Skin of body (tissue), 2 donors: ENCODE measurements around the gene QKI. TPM values are rescaled to one million over a fixed set of nuclear protein-coding genes. Genes with fewer than 3 reads are reported as not detected.
"Not testable (repeated sequence)": the region's sequence is repeated elsewhere in the genome, so short reads cannot be mapped to it uniquely, and the experiment has no call there.

Source experiments
- DNase-seq: peaks from one replicate; lab custom pipeline; 2025; lab: John Stamatoyannopoulos, UW
- total RNA-seq: library from RNA; depleted of rRNA; stranded (reverse); fragments of >200 nt; gene quantifications from one replicate; pipeline ENCODE4 v1.2.3, GENCODE V29; 2014

QKI gene
- total RNA-seq, result 152 TPM

DNA sequence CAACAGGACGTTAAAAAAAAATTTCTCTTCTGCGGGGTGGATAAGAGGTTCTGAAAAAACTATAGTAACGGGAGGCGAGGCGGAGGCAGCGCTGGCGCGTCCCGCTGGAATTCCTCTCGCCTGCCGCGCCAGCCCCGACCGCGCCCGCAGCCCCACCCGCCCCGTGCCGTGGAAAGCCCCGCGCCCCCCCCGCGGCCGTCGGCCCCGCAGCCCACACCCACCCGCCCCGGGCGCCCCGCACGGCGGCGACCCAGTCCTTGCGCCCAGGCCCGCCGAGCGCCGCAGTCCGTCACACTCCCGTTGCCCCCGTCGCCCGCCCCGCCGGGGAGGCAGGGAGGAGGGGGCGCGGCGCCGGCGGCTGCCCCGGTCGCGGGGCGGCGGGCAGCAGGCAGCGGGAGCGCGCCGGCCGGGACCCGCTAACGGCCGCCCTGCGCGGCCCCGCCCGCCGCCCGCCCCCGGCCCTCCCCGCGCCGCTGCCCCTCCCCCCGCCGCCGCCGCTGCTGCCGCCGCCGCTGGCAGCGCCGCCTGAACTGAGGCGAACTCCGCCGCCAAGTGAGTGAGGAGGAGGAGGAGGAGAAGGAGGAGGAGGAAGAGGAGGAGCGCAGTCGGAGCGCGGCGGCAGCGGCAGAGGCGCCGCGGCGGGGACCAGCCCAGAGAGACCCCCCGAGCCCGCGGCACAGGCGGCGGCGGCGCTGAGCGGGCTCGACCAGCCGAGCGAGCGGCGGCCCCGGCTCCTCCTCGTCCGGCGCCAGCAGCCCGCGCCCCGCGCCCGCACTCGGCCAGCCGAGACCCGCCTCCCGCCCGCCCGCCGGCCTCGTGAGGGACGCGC, at the start of gene QKI:
TSS of gene QKI (plus strand) at position 602 of the 829 bp plus-strand sequence. CDS start 476 bp downstream, outside the sequence.
- peak; percentile 71 for DNase-seq

DNA sequence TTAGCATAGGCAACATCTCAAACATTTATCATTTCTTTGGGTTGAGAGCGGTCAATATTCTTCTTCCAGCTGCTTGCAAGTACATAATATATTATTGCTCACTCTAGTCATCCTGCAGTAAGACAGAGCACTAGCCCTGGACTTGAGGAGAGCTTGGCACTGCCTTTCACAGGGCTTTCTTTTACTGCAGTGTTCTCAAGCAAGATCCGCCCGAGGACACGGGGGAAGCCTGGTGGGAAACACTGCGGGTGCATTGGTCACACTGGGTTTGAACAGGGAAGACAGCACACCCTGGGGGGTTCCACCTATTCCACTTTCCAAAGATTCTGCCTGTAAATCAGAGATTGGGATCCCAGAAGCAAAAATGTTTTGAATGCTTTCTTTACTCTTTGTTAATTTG, 48.2 kb upstream of the QKI start:
- no peak for DNase-seq

GRCh38 chr6:163367497-163368183, 46.9 kb upstream of the QKI start:
- DNase-seq, result no peak

- no peak for DNase-seq
Measured at GRCh38 chr6:163369141-163369540, 45.4 kb upstream of the QKI start.

DNA sequence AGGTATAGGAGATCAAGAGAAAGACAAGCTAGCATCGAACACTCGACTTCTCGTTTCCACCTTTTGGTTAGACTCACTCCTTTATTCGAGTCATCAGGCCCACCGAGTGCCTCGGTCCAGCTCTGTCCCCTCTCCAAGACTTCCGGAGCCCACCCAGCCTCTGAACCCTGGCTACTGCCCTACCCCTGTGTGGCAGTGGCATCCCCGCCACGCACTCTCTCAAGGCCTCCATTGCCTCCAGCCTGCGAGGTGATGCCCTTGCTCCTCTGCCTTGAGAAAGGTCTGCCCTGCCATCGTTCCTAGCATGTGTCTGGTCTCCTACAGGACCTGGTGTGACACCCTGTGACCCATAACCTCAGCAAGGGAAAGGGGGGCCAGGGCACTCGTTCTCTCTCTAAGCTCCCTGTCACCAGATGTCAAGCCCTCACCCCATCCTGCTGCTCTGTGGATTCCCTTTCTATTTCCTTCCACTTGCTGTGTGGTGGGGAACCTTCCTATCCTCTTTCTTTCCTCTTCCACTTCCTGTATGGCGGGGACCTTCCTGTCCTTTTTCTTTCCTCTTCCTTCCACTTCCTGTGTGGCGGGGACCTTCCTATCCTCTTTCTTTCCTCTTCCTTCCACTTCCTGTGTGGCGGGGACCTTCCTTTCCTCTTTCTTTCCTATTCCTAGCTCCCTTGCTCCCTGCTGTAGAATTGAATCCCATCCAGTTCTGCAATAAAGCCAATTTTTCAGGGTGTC, 44.7 kb upstream of the QKI start:
- no peak for DNase-seq

- no peak for DNase-seq
Measured at GRCh38 chr6:163370464-163371117, 43.9 kb upstream of the QKI start.

DNA sequence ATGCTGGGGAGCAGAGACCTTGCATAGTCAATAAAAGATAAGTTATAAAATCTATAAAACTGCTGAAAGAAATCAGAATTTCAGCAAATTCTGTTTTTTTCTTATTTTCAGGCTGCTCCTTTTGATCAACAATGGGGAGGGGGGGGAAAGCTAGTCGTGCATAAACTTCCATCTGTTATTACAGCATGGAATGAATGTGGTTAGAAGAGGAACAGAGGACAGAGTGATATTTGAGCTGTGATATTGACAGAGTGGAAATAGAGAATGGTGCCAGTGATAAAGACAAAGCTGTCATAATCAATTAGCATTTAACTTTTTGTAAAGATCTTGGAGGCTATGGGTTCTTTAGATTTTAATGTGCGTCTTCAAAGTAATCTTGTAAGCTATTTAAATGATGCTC, 43.4 kb upstream of the QKI start:
- no peak for DNase-seq

- DNase-seq, result no peak
Measured at GRCh38 chr6:163373240-163373639, 41.3 kb upstream of the QKI start.

DNA sequence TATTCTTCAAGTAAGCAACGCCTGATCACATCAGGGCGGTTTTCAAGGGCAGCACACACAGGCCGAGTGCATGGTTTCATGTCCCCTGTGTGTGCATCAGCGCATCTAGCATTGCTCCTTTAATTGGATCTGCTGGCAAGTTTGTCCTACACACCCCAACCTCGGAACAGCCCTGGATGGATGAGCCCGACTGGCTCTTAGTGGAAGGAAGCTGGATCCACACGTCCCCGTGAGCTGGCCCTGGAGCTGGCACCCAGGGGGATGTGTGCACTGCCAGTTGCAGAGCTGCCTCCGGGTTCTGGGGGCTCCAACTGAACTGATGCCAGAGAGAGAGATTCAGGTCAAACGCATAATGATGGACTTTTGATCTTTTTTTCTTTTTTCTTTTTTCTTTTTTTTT, 39.2 kb upstream of the QKI start:
- no peak for DNase-seq

DNA sequence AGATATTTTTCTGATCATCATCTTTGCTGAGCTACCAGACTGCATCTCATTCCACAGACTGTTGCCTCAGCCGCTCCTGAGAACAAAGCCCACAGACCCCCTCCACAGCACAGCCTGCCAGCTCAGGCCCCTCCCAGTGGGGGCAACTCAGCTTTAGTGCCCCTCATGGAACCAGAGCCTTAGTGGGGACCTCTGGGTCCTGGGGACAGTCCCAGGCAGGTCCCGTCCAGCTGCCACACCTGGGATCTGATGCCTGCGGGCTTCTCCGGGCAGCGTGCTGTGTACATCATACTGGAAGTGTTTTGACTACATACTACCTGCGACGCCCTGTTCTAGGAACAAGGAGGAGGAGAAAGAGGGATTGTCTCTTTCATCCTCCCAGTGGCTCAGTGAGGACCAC, 38.3 kb upstream of the QKI start:
- no peak for DNase-seq

- DNase-seq, result no peak
Measured at GRCh38 chr6:163377561-163377960, 37.0 kb upstream of the QKI start.

GRCh38 chr6:163380216-163380615, 34.3 kb upstream of the QKI start:
- DNase-seq, result peak; percentile 90

- DNase-seq, result no peak
Measured at GRCh38 chr6:163381118-163381756, 33.3 kb upstream of the QKI start.

- DNase-seq, result not testable (repeated sequence)
Measured at GRCh38 chr6:163383396-163383795, 31.1 kb upstream of the QKI start.

GRCh38 chr6:163383912-163384311, 30.6 kb upstream of the QKI start:
- no peak for DNase-seq

GRCh38 chr6:163384510-163384909, 30.0 kb upstream of the QKI start:
- DNase-seq, result no peak

- DNase-seq, result not testable (repeated sequence)
Measured at GRCh38 chr6:163385503-163385902, 29.0 kb upstream of the QKI start.

DNA sequence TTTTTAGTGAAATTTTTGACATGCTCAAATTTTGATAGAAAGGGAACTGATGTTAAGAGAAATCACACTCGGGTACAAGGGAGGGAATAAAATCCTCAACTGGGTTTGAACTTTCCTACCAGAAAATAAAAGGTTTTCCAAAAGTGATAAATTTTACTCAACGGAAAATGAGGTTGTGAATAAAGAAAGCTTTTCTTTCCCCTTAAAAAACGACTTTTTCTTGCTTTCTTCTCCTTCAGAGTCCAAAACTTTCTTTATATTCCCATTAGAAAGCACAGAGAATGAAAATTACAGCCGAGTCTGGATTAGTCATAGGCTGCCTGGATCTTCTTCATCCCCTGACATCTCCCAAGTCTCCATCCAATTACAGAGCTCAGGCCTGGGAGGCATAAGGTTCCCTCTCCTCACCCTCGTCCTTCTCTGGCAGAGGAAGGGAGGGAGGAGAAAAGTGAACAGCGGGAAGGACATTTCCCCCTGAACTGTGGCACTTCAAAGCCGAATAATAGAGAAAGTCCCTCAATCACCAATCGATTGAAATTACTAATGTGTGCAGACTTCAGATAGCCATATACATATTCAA, 28.1 kb upstream of the QKI start:
- no peak for DNase-seq

DNA sequence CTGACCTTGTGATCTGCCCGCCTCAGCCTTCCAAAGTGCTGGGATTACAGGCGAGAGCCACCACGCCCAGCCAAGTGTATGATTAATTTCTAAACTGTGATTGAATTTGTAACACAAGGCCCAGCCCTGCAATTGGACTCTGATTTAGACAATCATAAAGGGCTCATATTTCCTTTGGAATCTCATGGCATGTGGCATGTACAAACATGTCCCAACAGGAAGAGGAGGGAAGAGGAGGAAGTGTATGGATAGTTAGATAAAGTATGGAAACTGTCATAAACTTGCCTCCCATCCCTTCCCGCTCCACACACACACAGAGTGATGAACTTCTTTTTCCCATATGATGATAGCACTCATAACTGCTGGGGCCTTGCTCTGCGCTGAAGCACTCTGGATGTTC, 27.2 kb upstream of the QKI start:
- peak; percentile 21 for DNase-seq

- DNase-seq, result no peak
Measured at GRCh38 chr6:163389354-163389753, 25.2 kb upstream of the QKI start.

GRCh38 chr6:163390770-163391169, 23.7 kb upstream of the QKI start:
- no peak for DNase-seq
